Heart right ventricle (tissue), 16 donors: ENCODE results near the gene PTPN12. TPM values are rescaled to one million over a fixed set of nuclear protein-coding genes. Genes with fewer than 3 reads are reported as not detected.
"Not testable (repeated sequence)": the region's sequence is repeated elsewhere in the genome, so short reads cannot be mapped to it uniquely, and the experiment has no call there.

ENCODE experiments used
- ATAC-seq, 8 donors: fragments of 200-7000 bp; cut with Tn5 transposase; one replicate each; pipeline ENCODE4 v1.9.1; 2020; ENCODE audit warnings: mild to moderate bottlenecking in 8 of 8, moderate library complexity in 8 of 8, moderate number of reproducible peaks in 1 of 8
- DNase-seq, 2 donors: peaks; one replicate each; pipeline ENCODE4 v3.0.0-alpha.2; 2020
- H3K27ac ChIP-seq, 10 donors: fragments of 200-600 bp; sonication (generic) in 2 of 10; one replicate each; pipeline versions ENCODE4 v1.5.0 to v1.8.0; 2020 to 2022; ENCODE audit warnings: mild to moderate bottlenecking in 3 of 10
- H3K27me3 ChIP-seq, 7 donors: fragments of 200-600 bp; one replicate each; pipeline ENCODE4 v1.8.0; 2021 to 2022; ENCODE audit warnings: mild to moderate bottlenecking in 2 of 7
- H3K36me3 ChIP-seq, 9 donors: fragments of 200-600 bp; sonication (generic) in 1 of 9; one replicate each; pipeline versions ENCODE4 v1.5.0 to v1.8.0; 2020 to 2022; ENCODE audit warnings: mild to moderate bottlenecking in 2 of 9
- H3K4me1 ChIP-seq, 9 donors: fragments of 200-600 bp; sonication (generic) in 1 of 9; one replicate each; pipeline versions ENCODE4 v1.5.0 to v1.8.0; 2020 to 2022; ENCODE audit warnings: mild to moderate bottlenecking in 4 of 9
- H3K4me3 ChIP-seq, 10 donors: fragments of 200-600 bp; sonication (generic) in 2 of 10; one replicate each; pipeline versions ENCODE4 v1.5.0 to v1.8.0; 2020 to 2022; ENCODE audit warnings: mild to moderate bottlenecking in 7 of 10, moderate library complexity in 2 of 10
- H3K9me3 ChIP-seq, 11 donors: fragments of 200-600 bp in 10 of 11; sonication (generic) in 2 of 11; one replicate each; pipeline versions ENCODE4 v1.5.0 to v1.8.0; 2013 to 2022; ENCODE audit warnings: mild to moderate bottlenecking in 2 of 11, control low read depth in 1 of 11, moderate library complexity in 1 of 11
- CTCF ChIP-seq, 9 donors: fragments of 200-600 bp; sonication (generic) in 2 of 9; IDR thresholded peaks; one replicate each; pipeline versions ENCODE4 v1.5.0 to v1.8.0; 2021 to 2022; ENCODE audit warnings: antibody characterized with exemption in 9 of 9, mild to moderate bottlenecking in 5 of 9, moderate library complexity in 1 of 9
- WGBS, 2 donors: extraction: QIAGEN DNeasy Blood & Tissue Kit; methylation state at CpG; one replicate each; pipeline ENCODE4 v1.1.7; 2013; ENCODE audit warnings: inconsistent platforms in 1 of 2; 5-methylcytosine and 5-hydroxymethylcytosine counted together
- intact Hi-C, 10 donors: fragments of 100-400 bp; cut with DNase I; formaldehyde crosslinking; loops; one replicate each; pipeline versions ENCODE4 v1.11.1 to v1.14.2; 2022
- polyA plus RNA-seq, 2 donors: library from polyadenylated mRNA; stranded (reverse); fragments of 200-250 nt; gene quantifications; one replicate each; pipeline ENCODE4 v1.2.3, GENCODE V29; 2013
- total RNA-seq, 10 donors: library from RNA; stranded (reverse); fragmentation: NEBNext Ultra II Directional in 3 of 10; extraction: Animal tissue kit (Norgen Biotek cat#: 25700) in 3 of 10; gene quantifications; one replicate each; pipeline versions ENCODE4 v1.2.1 to v1.2.4, GENCODE V29; 2021 to 2023
- donor health status: Arrhythmogenic right ventricular cardiomyopathy.
- donor health status: ischemic (EF 13 %, LVEDD 7.1; RV severe dilation, severe dysfunction).
- donor health status: healthy with polysubstance abuse.
- donor health status: DM: no; HTN: yes; CAD: no.
- donor health status: DM: no; HTN: no; CAD: no.
- donor health status: ischemic (EF 25% LVEDD 6.9; RV normal size, moderate dysfunction).
- donor health status: ischemic (EF 25% LVEDD 5.7; RV mildly dilated, moderate dysfunction).
- donor health status: healthy.
- donor health status: DM: yes; HTN: yes; CAD: no.
- donor health status: Ischemic cardiomyopathy.
- donor health status: ischemic (EF 35%, LVEDD 5.7; RV mildly dilated, moderate dysfunction).
- donor health status: nonischemic (EF 11% LVEDD 7.7; RV severe dilation, severe dysfunction).
- donor health status: DM: yes; HTN: yes; CAD: no.
- donor health status: PGD.
- donor health status: ischemic (EF 29% LVEDD 5.4; RV normal size, mild dysfunction).
- donor health status: nonischemic (EF 23%, LVEDD 6.1; RV moderate dilation, normal function).

The PTPN12 gene
- total and polyA plus RNA-seq, 12 donors: 24.0 to 64.5 (median 42.6) TPM

DNA sequence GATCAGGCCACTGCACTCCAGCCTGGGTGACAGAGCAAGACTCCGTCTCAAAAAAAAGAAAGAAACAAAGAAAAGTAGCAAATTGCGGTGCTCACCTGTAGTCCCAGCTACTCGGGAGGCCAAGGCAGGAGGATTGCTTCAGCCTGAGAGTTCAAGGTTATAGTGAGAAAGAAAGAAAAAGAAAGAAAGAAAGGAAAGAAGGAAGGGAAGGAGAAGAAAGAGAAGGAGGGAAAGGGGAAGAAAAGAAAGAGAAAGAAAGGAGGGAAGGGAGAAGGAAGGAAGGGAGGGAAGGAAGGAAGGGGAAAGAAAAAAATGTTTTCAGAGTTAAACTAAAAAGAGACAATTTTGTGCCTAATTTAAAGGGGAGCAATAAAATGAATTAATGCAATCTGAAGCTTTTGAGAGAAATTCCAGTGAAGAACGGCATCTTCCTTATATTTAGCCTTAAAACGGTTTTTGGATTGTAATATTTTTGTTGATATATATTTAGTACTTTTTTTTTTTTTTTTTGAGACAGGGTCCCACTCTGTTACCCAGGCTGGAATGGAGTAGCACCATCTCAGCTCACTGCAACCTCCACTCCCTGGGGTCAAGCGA, 111.7 kb downstream of the PTPN12 start:
- TF ChIP-seq CTCF (IDR thresholded peaks at IDR 0.05): no peak
- Histone ChIP-seq H3K27me3 (no peaks in the 10 kb centered on the region), H3K36me3 (peaks cover 0 to 75% (median 11%) of the 10 kb centered on the region in 9 donors), H3K4me1 (peaks cover 0 to 6% (median 0%) of the 10 kb centered on the region in 9 donors), H3K27ac (no peak overlapping the region), H3K4me3 (no peak overlapping the region), H3K9me3 (no peaks in the 10 kb centered on the region)
- DNase-seq (no peak), ATAC-seq (no peak)
- 97% methylated on average over 6 of the region's 6 CpGs for WGBS, 2 donors
- intact Hi-C loops: loop anchor here in 1 of 10 donors (10.0 kb wide), 1 partner anchor 204 kb away; no protein-coding TSS in a partner anchor

DNA sequence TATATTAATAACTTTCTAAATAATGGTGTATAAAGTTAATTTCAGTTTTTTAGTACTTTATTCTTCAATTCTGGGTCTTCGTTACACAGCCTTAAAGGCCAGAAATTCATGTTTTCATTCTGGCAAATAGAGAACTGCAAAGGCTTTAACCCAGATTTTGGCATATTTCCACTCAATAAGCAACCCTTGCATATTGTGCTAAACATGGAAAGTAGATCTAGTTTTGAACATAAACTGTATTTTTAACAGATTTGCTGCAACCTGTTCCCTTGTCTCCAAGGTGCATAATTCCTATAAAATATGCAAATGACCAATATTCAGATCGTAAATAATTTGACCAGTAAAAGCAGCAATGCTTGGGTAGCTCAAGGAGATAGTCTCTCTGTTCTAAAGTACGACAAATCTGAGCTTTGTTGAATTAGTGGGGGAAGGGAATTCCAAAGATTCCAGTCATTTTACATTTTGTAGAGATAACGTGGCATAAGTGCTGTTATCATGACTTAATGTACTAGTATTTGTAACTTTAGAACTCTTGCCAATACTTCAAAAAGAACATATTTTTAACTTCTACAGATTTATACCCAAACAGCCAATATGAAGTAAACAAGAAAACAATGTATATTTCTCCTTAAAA, 112.7 kb downstream of the PTPN12 start:
- ATAC-seq (no peak), DNase-seq (no peak)
- intact Hi-C loops: loop anchor here in 3 of 10 donors (2.0 to 10.0 kb wide), 4 partner anchors 109 to 285 kb away; no protein-coding TSS in a partner anchor
- peaks cover 0 to 6% (median 0%) of the 10 kb centered on the region in 9 donors for H3K4me1 ChIP-seq
- no peak overlapping the region for H3K4me3 ChIP-seq
- H3K27me3 ChIP-seq: no peaks in the 10 kb centered on the region
- no peaks in the 10 kb centered on the region for H3K9me3 ChIP-seq
- no peak overlapping the region for H3K27ac ChIP-seq
- 60 to 62% methylated on average over 4 of the region's 4 CpGs for WGBS, 2 donors
- no peak for TF ChIP-seq CTCF (IDR thresholded peaks at IDR 0.05)
- peaks cover 0 to 72% (median 7%) of the 10 kb centered on the region in 9 donors for H3K36me3 ChIP-seq

- WGBS, 2 donors: 36% methylated on average over 3 of the region's 3 CpGs
- intact Hi-C loops: loop anchor here in 3 of 10 donors (1.0 to 10.0 kb wide), 4 partner anchors 107 to 283 kb away; no protein-coding TSS in a partner anchor
- H3K4me1 ChIP-seq: peaks cover 0 to 6% (median 0%) of the 10 kb centered on the region in 9 donors
Observed at GRCh38 chr7:77651575-77652162, 114.6 kb downstream of the PTPN12 start.

GRCh38 chr7:77652826-77653225, 115.7 kb downstream of the PTPN12 start:
- peaks cover 0 to 72% (median 9%) of the 10 kb centered on the region in 9 donors for H3K36me3 ChIP-seq
- H3K27me3 ChIP-seq: not testable (repeated sequence)
- intact Hi-C loops: loop anchor here in 2 of 10 donors (10.0 kb wide), 2 partner anchors 262 to 282 kb away; no protein-coding TSS in a partner anchor

More at GRCh38 chr7:77651575-77652162, 114.6 kb downstream of the PTPN12 start:
- DNase-seq: peak in 1 of 2 donors; percentile 21
- Histone ChIP-seq H3K36me3 (peaks cover 0 to 72% (median 9%) of the 10 kb centered on the region in 9 donors), H3K4me3 (no peak overlapping the region), H3K9me3 (no peaks in the 10 kb centered on the region), H3K27ac (no peak overlapping the region), H3K27me3 (no peaks in the 10 kb centered on the region)
- peak in 1 of 8 donors; percentile 34 for ATAC-seq
- TF ChIP-seq CTCF (IDR thresholded peaks at IDR 0.05): peak; percentile 58 to 83 (median 77)

More at GRCh38 chr7:77652826-77653225, 115.7 kb downstream of the PTPN12 start:
- not testable (repeated sequence) for H3K27ac ChIP-seq, H3K9me3 ChIP-seq, H3K4me1 ChIP-seq, ATAC-seq, H3K4me3 ChIP-seq, DNase-seq
- 97 to 100% methylated on average over 12 of the region's 12 CpGs for whole genome bisulfite sequencing, 2 donors
